ENCODE results near the gene LACTB. TPM values are rescaled to one million over a fixed set of nuclear protein-coding genes. Genes with fewer than 3 reads are reported as not detected.

Gene LACTB
- total and polyA plus RNA-seq, 2 of the 13 experiments (the other 11 are each of a cell fraction or from before 2014, with no cell fraction given), result 14.8 to 23.0 TPM

DNA sequence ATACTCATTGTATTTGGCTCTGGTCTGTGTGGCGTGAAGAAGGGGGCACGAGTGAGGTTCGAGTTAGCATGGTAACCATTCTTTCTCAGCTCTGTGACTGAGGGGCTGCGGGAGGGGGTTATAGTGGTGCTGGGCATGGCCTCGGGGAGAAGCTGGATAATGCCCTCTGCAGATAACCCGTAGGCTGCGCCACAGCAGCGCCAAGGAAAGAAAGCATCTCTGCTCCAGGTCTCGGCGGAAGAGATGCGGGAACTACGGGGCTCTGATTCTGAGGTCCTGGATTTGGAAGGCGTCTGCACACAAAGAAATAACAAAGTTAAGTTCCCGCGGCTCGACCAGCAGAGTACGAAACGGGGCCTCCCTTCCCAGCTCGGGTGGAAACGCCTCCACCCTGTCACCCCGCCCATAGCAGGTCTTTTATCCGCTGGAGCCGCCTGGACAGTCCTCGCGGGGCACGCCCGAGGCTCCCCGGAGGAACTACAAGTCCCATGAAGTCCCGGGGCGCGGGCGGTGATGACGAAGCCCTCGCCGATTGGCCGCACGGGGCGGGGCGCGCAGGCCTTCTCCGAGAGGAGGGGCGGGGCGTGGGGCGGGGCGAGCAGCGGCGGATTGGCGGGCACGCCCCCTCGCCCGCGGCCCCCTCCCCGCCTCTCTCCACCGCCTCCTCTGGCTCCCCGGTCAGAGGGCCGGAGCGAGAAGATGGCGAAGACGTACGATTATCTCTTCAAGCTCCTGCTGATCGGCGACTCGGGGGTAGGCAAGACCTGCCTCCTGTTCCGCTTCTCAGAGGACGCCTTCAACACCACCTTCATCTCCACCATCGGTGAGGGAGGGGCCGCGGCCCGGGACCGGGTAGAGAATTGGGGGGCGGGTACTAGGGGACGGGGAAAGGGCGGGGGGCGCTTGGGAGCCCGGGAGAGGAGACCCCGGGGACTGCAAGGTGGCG lies 67.5 kb downstream of the LACTB start, which contains the start of gene RAB8B (continued):
- TF ChIP-seq, protein P1, sequence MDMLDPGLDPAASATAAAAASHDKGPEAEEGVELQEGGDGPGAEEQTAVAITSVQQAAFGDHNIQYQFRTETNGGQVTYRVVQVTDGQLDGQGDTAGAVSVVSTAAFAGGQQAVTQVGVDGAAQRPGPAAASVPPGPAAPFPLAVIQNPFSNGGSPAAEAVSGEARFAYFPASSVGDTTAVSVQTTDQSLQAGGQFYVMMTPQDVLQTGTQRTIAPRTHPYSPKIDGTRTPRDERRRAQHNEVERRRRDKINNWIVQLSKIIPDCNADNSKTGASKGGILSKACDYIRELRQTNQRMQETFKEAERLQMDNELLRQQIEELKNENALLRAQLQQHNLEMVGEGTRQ (IDR thresholded peaks at IDR 0.05; ENCODE audit: low read depth, low read length), result no peak
- TF ChIP-seq, protein P1 (CRISPR knock-in tag; IDR thresholded peaks at IDR 0.05; ENCODE audit: borderline replicate concordance), result no peak
- no peak for TF ChIP-seq NAIF1 (CRISPR knock-in tag; IDR thresholded peaks at IDR 0.05; ENCODE audit: borderline replicate concordance)
- TF ChIP-seq TEAD2 (CRISPR knock-in tag; IDR thresholded peaks at IDR 0.05), result no peak
- no peak; the same call in 1 of the 2 replicates for TF ChIP-seq ZNF451 (CRISPR knock-in tag; IDR thresholded peaks at IDR 0.05)
- TF ChIP-seq ZNF207 (IDR thresholded peaks at IDR 0.05; ENCODE audit: borderline replicate concordance), result no peak
- TF ChIP-seq MBD4 (IDR thresholded peaks at IDR 0.05; ENCODE audit: borderline replicate concordance, low read length), result no peak
- no peak for TF ChIP-seq CBX1 (IDR thresholded peaks at IDR 0.05; ENCODE audit: low read depth)
- TF ChIP-seq KAT8 (CRISPR knock-in tag; IDR thresholded peaks at IDR 0.05), result 0 out of 2 replicates have a peak, but pooled peaks have one; percentile 14
- TF ChIP-seq, protein P2, sequence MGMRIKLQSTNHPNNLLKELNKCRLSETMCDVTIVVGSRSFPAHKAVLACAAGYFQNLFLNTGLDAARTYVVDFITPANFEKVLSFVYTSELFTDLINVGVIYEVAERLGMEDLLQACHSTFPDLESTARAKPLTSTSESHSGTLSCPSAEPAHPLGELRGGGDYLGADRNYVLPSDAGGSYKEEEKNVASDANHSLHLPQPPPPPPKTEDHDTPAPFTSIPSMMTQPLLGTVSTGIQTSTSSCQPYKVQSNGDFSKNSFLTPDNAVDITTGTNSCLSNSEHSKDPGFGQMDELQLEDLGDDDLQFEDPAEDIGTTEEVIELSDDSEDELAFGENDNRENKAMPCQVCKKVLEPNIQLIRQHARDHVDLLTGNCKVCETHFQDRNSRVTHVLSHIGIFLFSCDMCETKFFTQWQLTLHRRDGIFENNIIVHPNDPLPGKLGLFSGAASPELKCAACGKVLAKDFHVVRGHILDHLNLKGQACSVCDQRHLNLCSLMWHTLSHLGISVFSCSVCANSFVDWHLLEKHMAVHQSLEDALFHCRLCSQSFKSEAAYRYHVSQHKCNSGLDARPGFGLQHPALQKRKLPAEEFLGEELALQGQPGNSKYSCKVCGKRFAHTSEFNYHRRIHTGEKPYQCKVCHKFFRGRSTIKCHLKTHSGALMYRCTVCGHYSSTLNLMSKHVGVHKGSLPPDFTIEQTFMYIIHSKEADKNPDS (CRISPR knock-in tag; IDR thresholded peaks at IDR 0.05), result no peak
- TF ChIP-seq POLR2AphosphoS2 (IDR thresholded peaks at IDR 0.05; ENCODE audit: low read depth, low read length), result no peak
- TF ChIP-seq ZNF773 (CRISPR knock-in tag; IDR thresholded peaks at IDR 0.05; ENCODE audit: borderline replicate concordance), result no peak
- TF ChIP-seq KLF16 (CRISPR knock-in tag; IDR thresholded peaks at IDR 0.05), result no peak
- TF ChIP-seq, protein P3, sequence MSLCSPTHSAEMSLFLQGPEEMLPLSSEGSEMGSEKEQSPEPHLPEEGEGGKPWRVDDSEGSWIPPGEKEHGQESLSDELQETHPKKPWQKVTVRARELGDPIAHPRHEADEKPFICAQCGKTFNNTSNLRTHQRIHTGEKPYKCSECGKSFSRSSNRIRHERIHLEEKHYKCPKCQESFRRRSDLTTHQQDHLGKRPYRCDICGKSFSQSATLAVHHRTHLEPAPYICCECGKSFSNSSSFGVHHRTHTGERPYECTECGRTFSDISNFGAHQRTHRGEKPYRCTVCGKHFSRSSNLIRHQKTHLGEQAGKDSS (CRISPR knock-in tag; IDR thresholded peaks at IDR 0.05; ENCODE audit: borderline replicate concordance, low read depth), result no peak
- no peak for TF ChIP-seq FOXA1 (IDR thresholded peaks at IDR 0.05)
- no peak for TF ChIP-seq FOXA1 (CRISPR knock-in tag; IDR thresholded peaks at IDR 0.05)
- no peak for TF ChIP-seq ZNF282 (IDR thresholded peaks at IDR 0.05; ENCODE audit: partially characterized antibody)
- TF ChIP-seq, protein P4, sequence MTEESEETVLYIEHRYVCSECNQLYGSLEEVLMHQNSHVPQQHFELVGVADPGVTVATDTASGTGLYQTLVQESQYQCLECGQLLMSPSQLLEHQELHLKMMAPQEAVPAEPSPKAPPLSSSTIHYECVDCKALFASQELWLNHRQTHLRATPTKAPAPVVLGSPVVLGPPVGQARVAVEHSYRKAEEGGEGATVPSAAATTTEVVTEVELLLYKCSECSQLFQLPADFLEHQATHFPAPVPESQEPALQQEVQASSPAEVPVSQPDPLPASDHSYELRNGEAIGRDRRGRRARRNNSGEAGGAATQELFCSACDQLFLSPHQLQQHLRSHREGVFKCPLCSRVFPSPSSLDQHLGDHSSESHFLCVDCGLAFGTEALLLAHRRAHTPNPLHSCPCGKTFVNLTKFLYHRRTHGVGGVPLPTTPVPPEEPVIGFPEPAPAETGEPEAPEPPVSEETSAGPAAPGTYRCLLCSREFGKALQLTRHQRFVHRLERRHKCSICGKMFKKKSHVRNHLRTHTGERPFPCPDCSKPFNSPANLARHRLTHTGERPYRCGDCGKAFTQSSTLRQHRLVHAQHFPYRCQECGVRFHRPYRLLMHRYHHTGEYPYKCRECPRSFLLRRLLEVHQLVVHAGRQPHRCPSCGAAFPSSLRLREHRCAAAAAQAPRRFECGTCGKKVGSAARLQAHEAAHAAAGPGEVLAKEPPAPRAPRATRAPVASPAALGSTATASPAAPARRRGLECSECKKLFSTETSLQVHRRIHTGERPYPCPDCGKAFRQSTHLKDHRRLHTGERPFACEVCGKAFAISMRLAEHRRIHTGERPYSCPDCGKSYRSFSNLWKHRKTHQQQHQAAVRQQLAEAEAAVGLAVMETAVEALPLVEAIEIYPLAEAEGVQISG (CRISPR knock-in tag; IDR thresholded peaks at IDR 0.05), result peak; percentile 85
- no peak for TF ChIP-seq ZNF20 (CRISPR knock-in tag; IDR thresholded peaks at IDR 0.05)
- TF ChIP-seq HOXA5 (CRISPR knock-in tag; IDR thresholded peaks at IDR 0.05), result no peak
- no peak for TF ChIP-seq CBFB (CRISPR knock-in tag; IDR thresholded peaks at IDR 0.05)
- no peak for TF ChIP-seq ZMYM3 (CRISPR knock-in tag; IDR thresholded peaks at IDR 0.05)
- no peak for TF ChIP-seq HMG20A (CRISPR knock-in tag; IDR thresholded peaks at IDR 0.05; ENCODE audit: borderline replicate concordance)
- TF ChIP-seq ZNF547 (CRISPR knock-in tag; IDR thresholded peaks at IDR 0.05), result 0 out of 2 replicates have a peak, but pooled peaks have one; percentile 26

Data from HepG2 (cell line).